ENCODE results near the gene BCR. TPM values are rescaled to one million over a fixed set of nuclear protein-coding genes. Genes with fewer than 3 reads are reported as not detected.

Gene BCR
- total and polyA plus RNA-seq, 2 of the 8 experiments (the other 6 are each of a cell fraction or from before 2014, with no cell fraction given): 66.7 to 130 TPM

- no peak overlapping the region for H2BK20ac ChIP-seq (ENCODE audit: low read length)
- H3K4ac ChIP-seq (replicated peaks; ENCODE audit: insufficient read length, low read depth, low read length): no peak overlapping the region
- H4K91ac ChIP-seq (replicated peaks; ENCODE audit: insufficient read length, low read length): no peak overlapping the region
- H3K36me3 ChIP-seq (ENCODE audit: control insufficient read depth in 2 of 4, insufficient read depth in 4 of 4, low read length in 3 of 4): no peaks in the 10 kb centered on the region
- TF ChIP-seq KDM5A (IDR thresholded peaks at IDR 0.05; ENCODE audit: low read length): no peak
- no peak for TF ChIP-seq TAF7 (optimal IDR thresholded peaks at IDR 0.05; ENCODE audit: borderline replicate concordance, low read depth, low read length)
- TF ChIP-seq RNF2 (IDR thresholded peaks at IDR 0.05; ENCODE audit: borderline replicate concordance, low read depth, low read length, missing control alignments, poor library complexity, severe bottlenecking): no peak
- no peak for TF ChIP-seq NANOG (IDR thresholded peaks at IDR 0.05; ENCODE audit: insufficient read depth, low read depth, low read length, poor library complexity, severe bottlenecking)
- no peak for TF ChIP-seq FOSL1 (IDR thresholded peaks at IDR 0.05; ENCODE audit: insufficient read depth, low read depth, low read length)
- TF ChIP-seq SIRT6 (IDR thresholded peaks at IDR 0.05; ENCODE audit: low read length): no peak
- TF ChIP-seq SIN3A (conservative IDR thresholded peaks at IDR 0.05 in 1 of 2, IDR thresholded peaks at IDR 0.05 in 1 of 2; ENCODE audit: low read depth in 1 of 2, low read length in 2 of 2): no peak
- H4K5ac ChIP-seq (ENCODE audit: insufficient read length, low read depth, low read length): no peak overlapping the region
- DNase-seq (ENCODE audit: low read depth in 1 of 2, low spot score in 2 of 2) (no peak), FAIRE-seq (no peak)
- H3K79me2 ChIP-seq (ENCODE audit: control insufficient read depth in 1 of 2, insufficient read depth in 2 of 2, low read length in 2 of 2): no peaks in the 10 kb centered on the region
- CTCF ChIA-PET (ENCODE audit: partially characterized antibody): interaction anchor here (1.0 to 2.5 kb wide), 7 partner anchors 10 to 404 kb away, joined by 3 to 9 read pairs (median 6); no protein-coding TSS in a partner anchor
- no peaks in the 10 kb centered on the region for H3K23me2 ChIP-seq (ENCODE audit: low read depth, low read length)
- no peak overlapping the region for H3K9ac ChIP-seq (replicated peaks in 1 of 4; ENCODE audit: extremely low read depth in 1 of 4, low read depth in 3 of 4, low read length in 3 of 4)
- 74% methylated on average over 3 of the region's 3 CpGs; no CpG with 5 or more reads in 1 of the 2 experiments for WGBS, 2 experiments (ENCODE audit: extremely low coverage in 1 of 2, insufficient coverage in 1 of 2, insufficient read length in 1 of 2, insufficient replicate concordance in 2 of 2, low coverage in 1 of 2, low lambda C conversion rate in 2 of 2, missing lambda C conversion rate in 1 of 2)
- H2BK120ac ChIP-seq (replicated peaks; ENCODE audit: low read depth, low read length): no peak overlapping the region
- H3K27ac ChIP-seq (ENCODE audit: low read depth, low read length): no peak overlapping the region
- no peak overlapping the region for H3K23ac ChIP-seq (ENCODE audit: insufficient read length)
- H3K4me2 ChIP-seq (ENCODE audit: insufficient read depth in 1 of 2, low read depth in 2 of 2, low read length in 2 of 2): no peak overlapping the region
- POLR2A ChIA-PET (ENCODE audit: partially characterized antibody): no interaction called here
- no peak overlapping the region for H3K4me3 ChIP-seq (ENCODE audit: extremely low read depth in 1 of 4, insufficient read depth in 2 of 4, low read depth in 3 of 4, low read length in 4 of 4)
- no peak overlapping the region for H3K18ac ChIP-seq (ENCODE audit: extremely low read depth, low read length)
- H3K56ac ChIP-seq (replicated peaks; ENCODE audit: insufficient read length, low read depth, low read length): no peak overlapping the region
- no peaks in the 10 kb centered on the region for H3K9me3 ChIP-seq (ENCODE audit: insufficient read depth in 2 of 2, low read depth in 1 of 2, low read length in 1 of 2)
- no peak overlapping the region for H4K8ac ChIP-seq (ENCODE audit: extremely low read depth, insufficient read depth, low read length)
- peaks cover 0 to 3% (median 2%) of the 10 kb centered on the region in 4 experiments; a peak in 2 of 7 replicates for H3K4me1 ChIP-seq (replicated peaks in 1 of 4; ENCODE audit: control insufficient read depth in 3 of 4, insufficient read depth in 4 of 4, low read length in 3 of 4)
- H4K20me1 ChIP-seq (replicated peaks in 1 of 2; ENCODE audit: control insufficient read depth in 1 of 2, insufficient read depth in 2 of 2, low read length in 2 of 2): peaks cover 0 to 8% of the 10 kb centered on the region in 2 experiments
- no peak overlapping the region for H2AFZ ChIP-seq (ENCODE audit: low read length)
- no peak overlapping the region for H3K14ac ChIP-seq (ENCODE audit: insufficient read length)
- no peaks in the 10 kb centered on the region for H3K79me1 ChIP-seq (ENCODE audit: low read depth, low read length)
- H2AK5ac ChIP-seq (ENCODE audit: low read depth, low read length): no peak overlapping the region
- no peak overlapping the region for H2BK5ac ChIP-seq (ENCODE audit: low read depth, low read length)
- no peak overlapping the region for H2BK15ac ChIP-seq (ENCODE audit: low read length)
- H3K27me3 ChIP-seq (replicated peaks in 1 of 4; ENCODE audit: control insufficient read depth in 3 of 4, extremely low read depth in 1 of 4, insufficient read depth in 3 of 4, low read length in 3 of 4): peaks cover 67 to 97% (median 89%) of the 10 kb centered on the region in 4 experiments
- H2BK12ac ChIP-seq (ENCODE audit: low read depth, low read length): no peak overlapping the region
Measured at GRCh38 chr22:23364389-23364788, 184.1 kb downstream of the BCR start.

Measured in H1 (cell line).